ENCODE results near the gene NHS. TPM values are rescaled to one million over a fixed set of nuclear protein-coding genes. Genes with fewer than 3 reads are reported as not detected.

NHS gene
- polyA plus RNA-seq, 6 donors from 2014 or later = not detected

DNA sequence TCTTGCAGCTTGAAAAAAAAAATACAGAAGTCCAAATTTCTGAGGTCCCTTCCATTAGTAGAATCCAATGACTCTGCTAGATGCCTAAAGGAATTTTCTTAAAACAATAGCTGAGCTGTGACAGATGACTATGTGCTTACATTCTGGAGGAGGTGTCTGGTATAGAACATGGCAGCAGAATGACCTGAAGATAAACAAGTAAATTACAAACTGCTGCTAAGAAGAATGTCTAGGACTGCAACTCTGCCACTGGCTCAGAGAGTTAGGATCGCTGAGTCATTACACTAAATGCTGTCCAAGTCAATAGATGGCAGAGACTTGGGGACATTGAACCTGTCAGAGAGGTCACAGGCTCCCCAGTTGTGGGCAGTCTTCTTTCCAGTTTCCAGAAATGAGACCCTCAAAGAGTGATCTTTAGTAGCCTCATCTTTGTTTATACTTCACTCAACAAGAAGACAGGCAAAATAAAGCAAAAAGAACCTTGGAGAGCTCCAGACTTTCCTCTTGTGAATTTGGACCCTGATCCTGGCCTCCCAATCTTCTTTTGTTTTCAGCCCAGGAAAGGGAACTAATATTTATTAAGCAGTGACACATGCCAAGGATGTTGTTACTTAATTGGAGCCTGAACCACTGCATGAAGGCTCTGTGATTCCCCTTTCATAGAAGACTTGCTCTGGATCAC, 305.9 kb downstream of the NHS start:
- Mint-ChIP-seq H3K36me3 (no peaks in the 10 kb centered on the region), H3K4me1 (no peaks in the 10 kb centered on the region), H3K9me3 (peaks cover 0 to 5% (median 3%) of the 10 kb centered on the region in 7 donors), H3K4me3 (no peak overlapping the region), H3K27me3 (peaks cover 0 to 28% (median 0%) of the 10 kb centered on the region in 3 donors), H3K27ac (no peak overlapping the region)
- DNase-seq (no peak), ATAC-seq (ENCODE audit: low read depth in 2 of 2) (no peak)

DNA sequence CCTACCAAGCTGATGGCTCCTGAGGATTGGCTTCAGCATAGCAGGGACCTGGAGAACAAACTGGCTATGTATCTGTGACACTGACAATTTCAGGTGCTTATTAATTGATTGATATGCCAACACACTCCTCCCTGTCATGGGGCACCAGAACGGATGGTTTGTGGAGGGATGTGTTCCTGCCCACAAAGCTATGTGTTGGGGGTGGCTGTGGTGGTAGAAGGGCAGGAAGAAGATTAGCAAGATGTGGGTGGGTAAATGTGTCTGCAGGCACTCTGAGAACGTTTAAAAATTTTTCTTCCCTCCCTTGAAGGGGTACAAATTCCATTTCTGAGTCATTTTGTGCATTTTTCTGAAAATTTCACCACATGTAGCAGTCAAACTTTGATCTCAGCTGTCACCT, 307.3 kb downstream of the NHS start:
- Mint-ChIP-seq H3K27me3 (peaks cover 0 to 42% (median 0%) of the 10 kb centered on the region in 3 donors), H3K4me1 (no peaks in the 10 kb centered on the region), H3K9me3 (peaks cover 0 to 5% (median 0%) of the 10 kb centered on the region in 7 donors), H3K36me3 (no peaks in the 10 kb centered on the region), H3K27ac (no peak overlapping the region), H3K4me3 (no peak overlapping the region)
- no peak for DNase-seq
- ATAC-seq (ENCODE audit: low read depth in 2 of 2) = no peak

DNA sequence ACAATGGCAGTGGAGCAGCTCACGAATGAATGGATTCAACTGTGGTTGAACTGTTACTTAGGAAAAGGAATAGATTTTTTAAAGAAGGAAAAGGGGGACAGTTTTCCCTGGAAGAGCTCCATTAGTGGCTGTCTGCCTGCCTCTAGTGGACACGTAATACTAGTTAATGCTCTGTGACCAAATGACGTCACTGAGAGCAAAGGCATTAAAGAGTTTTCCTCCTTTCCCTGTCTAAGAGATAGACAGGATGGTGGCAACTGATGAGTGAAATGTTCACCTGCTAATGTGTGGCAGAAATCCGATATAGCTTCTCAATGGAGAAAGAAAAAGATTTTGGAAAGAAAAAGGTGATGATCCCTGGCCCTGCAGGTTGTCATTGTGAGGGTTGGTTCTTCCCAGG, 310.0 kb downstream of the NHS start:
- DNase-seq (no peak), ATAC-seq (ENCODE audit: low read depth in 2 of 2) (no peak)
- H3K9me3 Mint-ChIP-seq = peaks cover 0 to 5% (median 2%) of the 10 kb centered on the region in 7 donors
- H3K27ac Mint-ChIP-seq = no peak overlapping the region
- H3K4me3 Mint-ChIP-seq = no peak overlapping the region
- peaks cover 0 to 41% (median 0%) of the 10 kb centered on the region in 3 donors for H3K27me3 Mint-ChIP-seq
- H3K36me3 Mint-ChIP-seq = no peaks in the 10 kb centered on the region
- peaks cover 3 to 4% (median 3%) of the 10 kb centered on the region in 3 donors for H3K4me1 Mint-ChIP-seq

DNA sequence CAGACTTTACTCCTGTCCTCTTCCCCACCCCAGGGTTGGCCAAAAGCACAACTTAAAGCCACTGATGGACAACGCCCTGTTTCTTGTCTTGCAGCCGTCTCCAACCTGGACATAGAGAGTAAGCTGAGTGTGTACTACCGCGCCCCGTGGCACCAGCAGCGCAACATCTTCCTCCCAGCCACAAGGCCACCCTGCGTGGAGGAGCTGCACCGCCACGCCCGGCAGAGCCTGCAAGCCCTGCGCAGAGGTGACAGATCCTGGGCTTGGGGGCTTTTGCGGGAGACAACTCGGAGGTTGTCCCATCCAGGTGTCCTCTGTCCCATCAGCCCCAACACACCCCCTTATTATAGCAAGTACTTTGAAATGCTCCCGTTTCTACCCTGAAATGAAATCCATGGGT, 312.6 kb downstream of the NHS start:
- H3K4me3 Mint-ChIP-seq = no peak overlapping the region
- H3K36me3 Mint-ChIP-seq = no peaks in the 10 kb centered on the region
- H3K9me3 Mint-ChIP-seq = peaks cover 0 to 5% (median 2%) of the 10 kb centered on the region in 7 donors
- H3K27me3 Mint-ChIP-seq = peaks cover 0 to 51% (median 4%) of the 10 kb centered on the region in 3 donors
- H3K4me1 Mint-ChIP-seq = peaks cover 4 to 7% (median 6%) of the 10 kb centered on the region in 3 donors
- DNase-seq = no peak
- H3K27ac Mint-ChIP-seq = no peak overlapping the region
- ATAC-seq (ENCODE audit: low read depth in 2 of 2) = no peak

DNA sequence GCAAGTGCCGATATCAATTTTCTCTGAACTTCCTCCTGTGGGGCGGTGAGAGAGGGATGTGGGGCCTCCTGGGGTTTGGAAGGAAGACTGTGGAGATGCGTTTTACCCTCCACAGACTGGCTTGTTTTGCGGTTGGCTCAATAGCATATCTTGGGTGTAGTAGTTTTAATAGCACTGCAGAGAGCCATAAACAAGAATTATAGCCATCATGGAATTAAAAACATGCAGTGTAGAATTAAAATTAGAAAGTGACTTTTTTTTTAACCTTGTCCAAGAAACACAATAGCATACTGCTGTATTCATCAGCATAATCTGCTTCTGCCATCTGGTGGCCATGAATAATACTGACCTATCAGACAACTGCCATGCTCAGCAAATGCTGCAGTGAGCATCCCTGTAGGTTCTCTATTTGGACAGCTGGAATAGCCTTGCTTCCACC, 315.0 kb downstream of the NHS start:
- peak overlapping the region in 1 of 8 donors; percentile 36 for H3K4me3 Mint-ChIP-seq
- H3K9me3 Mint-ChIP-seq = peaks cover 0 to 2% (median 0%) of the 10 kb centered on the region in 7 donors
- DNase-seq (peak; percentile 4), ATAC-seq (ENCODE audit: low read depth in 2 of 2) (peak; percentile 40 to 43)
- H3K27ac Mint-ChIP-seq = peak overlapping the region in 2 of 6 donors; percentile 70 to 73
- H3K4me1 Mint-ChIP-seq = peaks cover 4 to 7% (median 6%) of the 10 kb centered on the region in 3 donors
- H3K27me3 Mint-ChIP-seq = peaks cover 0 to 42% (median 4%) of the 10 kb centered on the region in 3 donors
- H3K36me3 Mint-ChIP-seq = no peaks in the 10 kb centered on the region

DNA sequence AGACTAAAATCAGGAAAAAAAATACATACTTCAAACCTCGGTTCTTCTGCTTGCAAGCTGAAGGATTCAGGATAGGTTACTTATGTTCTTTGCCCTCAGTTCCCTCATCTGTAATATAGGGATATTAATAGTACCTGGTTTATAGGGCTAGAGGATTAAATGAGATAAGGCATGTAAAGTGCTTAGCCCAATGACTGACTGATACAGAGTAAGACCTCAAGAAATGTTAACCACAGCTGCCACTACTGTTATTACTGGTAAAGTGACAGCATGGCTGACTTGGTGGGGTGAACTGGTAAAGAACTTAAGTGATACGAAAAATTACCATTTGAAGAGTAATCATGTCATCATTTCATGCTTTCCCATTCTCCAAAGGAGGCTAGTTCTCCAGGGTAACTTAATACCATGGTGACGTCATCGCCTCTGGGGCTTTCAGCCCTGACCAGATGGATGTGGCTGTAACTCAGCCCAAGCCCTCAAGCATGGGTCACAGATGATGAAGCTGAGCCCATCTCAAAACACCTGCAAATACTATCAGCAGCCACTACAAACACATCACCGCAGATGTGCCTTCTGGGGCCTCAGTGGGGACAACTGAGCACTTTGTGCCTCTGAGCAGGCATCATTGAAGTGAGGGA, 317.8 kb downstream of the NHS start:
- Mint-ChIP-seq H3K9me3 (peaks cover 0 to 2% (median 0%) of the 10 kb centered on the region in 7 donors), H3K36me3 (no peaks in the 10 kb centered on the region), H3K27ac (no peak overlapping the region), H3K27me3 (peaks cover 0 to 33% (median 4%) of the 10 kb centered on the region in 3 donors), H3K4me3 (peak overlapping the region in 1 of 8 donors; percentile 43), H3K4me1 (peaks cover 4 to 7% (median 6%) of the 10 kb centered on the region in 3 donors)
- ATAC-seq (ENCODE audit: low read depth in 2 of 2) = no peak
- DNase-seq = no peak

DNA sequence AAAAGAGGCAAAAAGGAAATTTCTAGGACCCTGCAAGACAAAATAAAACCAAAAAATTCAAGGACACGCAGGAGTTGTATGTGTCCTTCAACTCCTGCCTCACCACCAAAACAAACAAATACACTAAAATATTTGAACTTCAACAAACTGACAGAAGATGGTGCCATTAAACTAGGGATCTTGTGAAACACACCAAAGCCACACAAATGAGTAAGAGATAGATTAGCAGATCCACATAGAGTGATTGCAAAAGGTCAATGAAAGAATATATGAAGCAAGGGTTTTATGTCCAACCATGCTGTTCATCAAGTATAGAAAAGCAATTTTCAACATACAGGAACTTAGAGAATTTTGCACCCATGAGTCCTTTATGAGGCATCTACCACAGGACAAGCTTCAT, 322.2 kb downstream of the NHS start:
- no peaks in the 10 kb centered on the region for H3K9me3 Mint-ChIP-seq
- peaks cover 0 to 20% (median 0%) of the 10 kb centered on the region in 3 donors for H3K27me3 Mint-ChIP-seq
- DNase-seq (no peak), ATAC-seq (ENCODE audit: low read depth in 2 of 2) (no peak)
- no peak overlapping the region for H3K4me3 Mint-ChIP-seq
- no peaks in the 10 kb centered on the region for H3K36me3 Mint-ChIP-seq
- H3K4me1 Mint-ChIP-seq = no peaks in the 10 kb centered on the region
- no peak overlapping the region for H3K27ac Mint-ChIP-seq

DNA sequence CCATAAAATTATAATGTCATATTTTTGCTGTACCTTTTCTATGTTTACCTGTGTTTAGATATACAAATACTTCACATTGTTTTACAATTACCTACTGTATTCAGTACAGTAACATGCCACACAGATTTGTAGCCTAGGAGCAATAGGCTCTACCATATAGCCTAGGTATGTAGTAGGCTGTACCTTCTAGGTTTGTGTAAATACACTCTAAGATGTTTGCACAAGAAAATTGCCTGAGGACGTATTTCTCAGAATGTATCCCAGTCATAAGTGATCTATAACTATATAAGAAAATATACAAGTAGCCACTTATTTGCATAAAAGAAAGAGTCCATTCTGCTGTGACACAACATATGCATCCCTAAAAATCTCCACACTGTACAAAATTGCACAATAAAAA, 326.0 kb downstream of the NHS start:
- no peaks in the 10 kb centered on the region for H3K4me1 Mint-ChIP-seq
- no peak overlapping the region for H3K4me3 Mint-ChIP-seq
- peaks cover 0 to 27% (median 0%) of the 10 kb centered on the region in 3 donors for H3K27me3 Mint-ChIP-seq
- DNase-seq (no peak), ATAC-seq (ENCODE audit: low read depth in 2 of 2) (no peak)
- H3K27ac Mint-ChIP-seq = no peak overlapping the region
- no peaks in the 10 kb centered on the region for H3K36me3 Mint-ChIP-seq
- no peaks in the 10 kb centered on the region for H3K9me3 Mint-ChIP-seq

DNA sequence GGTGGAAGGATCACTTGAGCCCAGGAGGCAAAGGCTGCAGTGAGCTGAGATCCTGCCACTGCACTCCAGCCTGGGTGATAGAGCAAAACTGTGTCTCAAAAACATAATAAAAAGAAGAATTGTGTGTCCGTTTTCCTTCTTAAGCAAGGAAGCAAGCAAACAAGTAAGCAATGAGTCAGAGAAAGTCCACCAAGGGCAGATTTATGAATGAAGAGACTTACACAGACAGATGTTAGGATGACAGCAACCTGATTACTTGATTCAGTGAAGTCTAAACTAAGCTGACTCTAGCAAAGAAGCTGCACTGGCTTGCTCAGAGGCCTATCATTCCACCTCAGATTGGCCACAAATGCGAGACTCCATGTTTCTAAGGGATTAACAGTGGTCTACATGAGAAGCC, 328.2 kb downstream of the NHS start:
- Mint-ChIP-seq H3K4me1 (no peaks in the 10 kb centered on the region), H3K27ac (no peak overlapping the region), H3K36me3 (no peaks in the 10 kb centered on the region), H3K4me3 (no peak overlapping the region), H3K9me3 (no peaks in the 10 kb centered on the region), H3K27me3 (peaks cover 0 to 22% (median 2%) of the 10 kb centered on the region in 3 donors)
- ATAC-seq (ENCODE audit: low read depth in 2 of 2) (no peak), DNase-seq (no peak)

DNA sequence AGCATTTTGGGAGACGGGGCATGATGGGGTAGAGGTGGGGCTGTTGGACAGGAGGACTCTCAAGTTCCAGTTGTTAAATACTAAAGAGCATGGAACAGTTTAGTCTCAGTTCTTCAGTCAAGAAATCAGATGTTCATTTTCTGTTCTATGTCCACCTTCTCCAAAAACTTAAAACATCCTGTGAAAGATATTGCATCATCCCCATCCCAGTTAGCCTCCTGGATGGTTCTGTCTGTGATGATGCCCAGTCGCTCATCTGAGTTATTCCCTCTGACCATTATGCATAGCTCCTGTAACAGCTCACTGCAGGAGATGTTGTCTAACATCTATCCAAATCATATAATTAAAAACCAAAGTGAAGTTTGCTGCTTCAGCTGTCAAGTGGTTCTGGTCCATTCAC, 330.2 kb downstream of the NHS start:
- H3K4me1 Mint-ChIP-seq = no peaks in the 10 kb centered on the region
- no peak overlapping the region for H3K27ac Mint-ChIP-seq
- no peaks in the 10 kb centered on the region for H3K36me3 Mint-ChIP-seq

DNA sequence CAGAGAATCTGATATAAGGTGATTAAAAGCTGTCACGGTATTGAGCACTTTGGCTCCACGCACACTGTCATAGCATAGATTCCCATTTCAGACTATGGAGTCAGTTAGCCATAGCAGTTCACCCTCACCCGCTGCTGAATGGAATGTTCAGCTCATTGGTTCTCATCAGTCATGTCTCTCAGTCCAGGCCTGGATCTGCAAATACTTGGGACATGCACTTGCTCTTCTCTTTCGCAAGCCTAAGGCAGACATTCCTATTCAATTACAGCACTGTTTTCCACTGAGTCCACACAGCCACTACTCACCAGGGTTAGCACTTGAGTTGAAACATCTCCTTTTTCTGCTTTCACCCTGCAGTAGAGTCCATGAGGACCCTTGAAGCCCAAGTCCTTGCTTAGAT, 331.7 kb downstream of the NHS start:
- Mint-ChIP-seq H3K27ac (no peak overlapping the region), H3K4me3 (no peak overlapping the region), H3K4me1 (no peaks in the 10 kb centered on the region), H3K36me3 (no peaks in the 10 kb centered on the region), H3K27me3 (peaks cover 0 to 44% (median 7%) of the 10 kb centered on the region in 3 donors), H3K9me3 (peaks cover 0 to 3% (median 0%) of the 10 kb centered on the region in 7 donors)
- no peak for ATAC-seq (ENCODE audit: low read depth in 2 of 2)
- no peak for DNase-seq

More for the DNA sequence above, 330.2 kb downstream of the NHS start:
- DNase-seq (no peak), ATAC-seq (ENCODE audit: low read depth in 2 of 2) (no peak)
- Mint-ChIP-seq H3K9me3 (peaks cover 0 to 3% (median 0%) of the 10 kb centered on the region in 7 donors), H3K4me3 (no peak overlapping the region), H3K27me3 (peaks cover 0 to 42% (median 7%) of the 10 kb centered on the region in 3 donors)

DNA sequence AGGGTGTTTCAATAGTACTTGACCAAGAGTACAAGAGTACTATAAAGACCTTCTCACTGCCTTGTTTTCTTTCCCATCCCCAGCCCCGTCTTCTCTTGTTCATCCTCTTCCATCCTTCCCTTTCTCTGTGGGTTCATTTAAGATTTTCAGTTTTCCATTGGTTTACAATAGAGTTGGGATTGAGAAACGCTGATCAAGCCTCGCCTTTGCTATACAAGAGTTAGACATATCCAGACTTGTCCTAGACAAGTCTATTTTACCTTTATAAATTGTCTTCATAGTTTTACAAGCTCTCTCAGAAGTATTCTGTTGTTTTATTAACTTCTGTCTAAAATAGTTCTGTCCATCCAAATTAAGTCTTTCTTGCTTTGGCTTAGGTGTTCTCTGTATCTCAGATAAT, 332.7 kb downstream of the NHS start:
- Mint-ChIP-seq H3K27ac (no peak overlapping the region), H3K9me3 (peaks cover 0 to 3% (median 0%) of the 10 kb centered on the region in 7 donors), H3K27me3 (peaks cover 0 to 39% (median 7%) of the 10 kb centered on the region in 3 donors), H3K36me3 (no peaks in the 10 kb centered on the region), H3K4me1 (no peaks in the 10 kb centered on the region), H3K4me3 (no peak overlapping the region)
- ATAC-seq (ENCODE audit: low read depth in 2 of 2) (no peak), DNase-seq (no peak)

DNA sequence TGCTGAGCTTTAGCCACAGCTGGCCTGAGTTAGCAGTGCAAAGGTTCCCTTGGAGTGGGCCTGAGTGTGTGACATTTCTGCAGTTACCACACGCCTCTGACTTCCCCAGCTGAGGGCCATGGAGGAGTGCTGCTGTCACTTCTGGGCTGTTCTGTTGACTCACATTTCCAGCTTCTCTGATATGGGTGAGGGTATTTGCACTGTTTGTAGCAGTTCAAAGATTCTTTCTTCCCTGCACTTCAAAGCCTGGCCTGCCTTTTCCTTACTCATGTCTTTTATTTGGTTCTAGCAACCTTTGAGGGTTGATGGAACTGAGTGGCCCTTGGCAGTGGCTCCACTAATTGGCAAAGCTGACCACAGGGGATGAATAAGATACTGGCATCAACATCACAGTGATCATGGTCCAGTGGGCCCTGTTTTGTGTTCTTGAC, 335.9 kb downstream of the NHS start:
- ATAC-seq (ENCODE audit: low read depth in 2 of 2) (no peak), DNase-seq (no peak)
- Mint-ChIP-seq H3K27me3 (peaks cover 0 to 32% (median 7%) of the 10 kb centered on the region in 3 donors), H3K4me3 (no peak overlapping the region), H3K9me3 (peaks cover 0 to 3% (median 0%) of the 10 kb centered on the region in 7 donors), H3K4me1 (no peaks in the 10 kb centered on the region), H3K27ac (no peak overlapping the region), H3K36me3 (no peaks in the 10 kb centered on the region)

DNA sequence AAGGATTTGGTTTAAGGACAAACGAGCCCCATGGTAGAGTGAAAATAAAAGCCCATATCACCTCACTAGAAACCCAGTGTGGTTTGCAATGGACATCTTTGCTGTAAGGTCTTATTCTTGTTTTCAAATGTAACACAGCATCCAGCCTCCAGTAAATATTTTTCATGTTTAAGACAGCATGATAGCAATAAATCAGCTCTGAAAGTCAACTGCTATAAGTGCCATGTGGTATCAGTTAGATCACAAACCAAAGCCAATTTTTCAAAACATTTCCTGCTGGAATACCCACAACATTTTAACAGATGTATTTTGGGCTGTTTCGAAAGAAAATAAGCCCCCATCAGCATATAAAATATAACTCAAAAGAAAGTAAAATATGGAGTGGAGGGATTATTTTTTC, 338.3 kb downstream of the NHS start:
- Mint-ChIP-seq H3K27ac (no peak overlapping the region), H3K9me3 (peaks cover 0 to 3% (median 1%) of the 10 kb centered on the region in 7 donors), H3K4me3 (no peak overlapping the region), H3K27me3 (peaks cover 4 to 28% (median 5%) of the 10 kb centered on the region in 3 donors), H3K4me1 (no peaks in the 10 kb centered on the region), H3K36me3 (no peaks in the 10 kb centered on the region)
- DNase-seq (no peak), ATAC-seq (ENCODE audit: low read depth in 2 of 2) (no peak)
